ENCODE measurements around the gene TSPAN18.

The TSPAN18 gene

DNA sequence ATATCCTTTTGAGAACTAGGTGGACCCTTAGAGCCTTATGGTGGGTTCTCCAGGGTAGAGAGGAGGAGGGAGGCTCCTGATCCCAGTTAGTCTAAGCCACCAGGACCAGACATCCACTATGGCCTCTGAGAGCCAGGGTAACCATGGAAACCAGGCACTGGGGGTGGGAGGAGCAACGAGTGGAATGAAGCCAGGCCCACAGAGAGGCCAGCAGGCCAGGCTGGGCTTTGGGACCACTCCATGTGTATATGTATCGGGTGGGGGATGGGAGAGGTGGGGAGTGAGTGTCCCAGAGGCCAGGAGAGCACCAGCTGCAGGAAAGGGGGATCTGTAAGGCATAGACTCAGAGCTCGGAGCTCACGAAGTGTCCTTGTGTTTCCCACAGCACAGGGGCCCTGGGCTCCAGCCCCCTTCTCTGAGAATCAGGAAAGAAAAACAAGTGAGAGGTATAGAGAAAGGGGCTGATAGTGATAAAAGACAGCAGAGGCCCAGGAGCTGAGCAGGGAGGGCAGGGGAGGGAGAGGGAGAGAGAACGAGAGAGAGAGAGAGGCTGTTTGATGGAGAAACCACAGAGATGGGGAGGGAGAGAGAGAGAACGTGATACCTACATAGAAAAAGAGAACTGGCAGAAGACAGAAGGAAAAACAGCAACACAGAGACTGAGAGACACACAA, 15.5 kb upstream of the TSPAN18 start:
- DNase-seq (ENCODE audit: low read depth in 1 of 2, low spot score in 1 of 2), result no peak

DNA sequence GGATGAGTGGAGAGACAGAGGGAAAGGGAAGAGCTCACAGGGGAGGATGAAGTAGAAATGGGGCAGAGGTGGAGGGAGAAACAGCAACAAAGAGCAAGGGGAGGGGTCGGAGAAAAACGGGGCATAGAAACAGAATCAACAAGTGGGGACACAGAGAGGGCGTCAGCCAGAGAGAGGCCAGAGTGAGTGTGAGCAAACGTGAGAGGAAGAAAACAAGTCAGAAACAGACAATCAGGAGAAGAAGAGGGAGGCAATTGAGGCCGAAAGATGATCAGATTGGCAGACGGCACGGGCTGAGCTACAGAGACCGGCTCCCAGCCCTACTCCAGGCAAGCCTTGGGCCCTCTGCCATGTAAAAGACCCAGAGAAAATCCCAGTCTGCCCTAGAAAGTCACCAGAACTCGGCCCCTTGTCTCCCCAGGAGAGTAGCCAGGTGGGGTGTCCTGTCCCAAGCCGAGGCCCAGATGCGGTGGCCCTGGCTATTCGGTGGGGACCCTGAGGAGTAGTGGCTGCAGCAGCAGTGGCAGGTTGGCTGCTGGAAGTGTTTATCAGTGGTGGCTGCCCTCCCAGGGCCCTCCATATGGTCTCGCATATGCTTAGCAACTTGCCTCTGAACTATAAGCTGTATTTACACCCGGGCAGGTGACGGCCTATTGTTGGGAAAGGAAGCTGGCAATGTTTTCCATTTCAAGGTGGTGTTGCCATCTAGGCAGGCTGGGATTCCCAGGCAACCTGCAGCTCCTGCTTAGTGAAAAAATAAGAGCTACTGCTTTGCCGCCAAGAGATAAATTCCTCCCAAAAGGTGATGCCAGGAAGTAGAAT, 14.8 kb upstream of the TSPAN18 start:
- DNase-seq (ENCODE audit: low read depth in 1 of 2, low spot score in 1 of 2), result no peak

DNA sequence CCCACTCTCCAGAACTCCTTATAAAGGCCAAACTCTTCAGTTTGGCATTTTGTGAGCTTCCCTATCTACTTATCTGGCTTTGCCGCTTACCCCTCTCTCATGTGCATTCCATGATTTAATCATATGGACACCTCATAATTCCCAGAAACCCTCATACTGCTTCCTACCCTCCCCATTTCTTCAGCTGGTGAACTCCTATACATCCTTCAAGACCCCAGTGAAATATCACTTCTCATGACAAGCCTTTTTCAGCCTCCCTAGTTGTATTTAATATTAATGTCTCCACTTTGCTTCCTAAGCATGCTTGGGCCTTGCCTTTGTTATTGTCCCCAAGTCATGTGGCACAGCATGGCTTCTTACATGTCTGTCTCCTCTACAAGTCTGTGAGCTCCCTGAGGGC, 13.7 kb upstream of the TSPAN18 start:
- no peak for DNase-seq (ENCODE audit: low read depth in 1 of 2, low spot score in 1 of 2)

DNA sequence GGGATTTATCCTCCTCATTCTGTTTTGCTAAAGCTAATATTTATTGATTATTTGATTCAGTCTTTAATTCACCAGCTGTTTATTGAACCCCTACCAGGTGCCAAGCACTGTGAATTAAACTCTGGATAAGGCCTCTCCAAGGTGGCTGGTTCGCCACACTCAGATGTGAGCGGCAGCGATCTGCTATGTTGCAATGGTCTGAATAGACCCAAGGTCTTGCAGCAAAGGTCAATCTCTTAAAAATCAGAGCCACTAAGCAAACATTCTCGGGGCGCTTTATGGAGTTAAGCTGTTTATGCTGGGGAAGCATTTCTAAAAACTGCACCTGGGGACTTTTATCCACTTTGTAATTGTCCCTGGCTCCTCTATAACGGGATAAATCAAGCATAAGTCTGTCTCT, 10.5 kb upstream of the TSPAN18 start:
- no peak for DNase-seq (ENCODE audit: low read depth in 1 of 2, low spot score in 1 of 2)

DNA sequence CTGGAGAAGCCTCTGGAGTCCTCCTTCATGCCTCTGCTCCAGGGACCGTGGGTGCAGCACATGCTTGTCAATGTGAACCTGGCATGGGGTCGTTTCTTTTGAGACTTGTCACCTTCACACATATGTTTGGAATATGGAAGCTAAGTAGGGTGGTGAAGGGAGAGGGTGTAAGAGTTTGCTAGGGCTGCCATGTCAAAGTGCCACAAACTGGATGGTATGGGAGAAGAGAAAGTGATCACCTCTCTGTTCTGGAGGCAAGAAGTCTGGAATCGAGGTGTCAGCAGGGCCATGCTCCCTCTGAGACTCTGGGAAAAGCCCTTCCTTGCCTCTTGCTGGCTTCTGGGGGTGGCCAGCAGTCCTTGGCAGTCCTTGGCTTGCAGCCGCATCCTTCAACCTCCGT, 8.7 kb upstream of the TSPAN18 start:
- DNase-seq (ENCODE audit: low read depth in 1 of 2, low spot score in 1 of 2), result no peak

DNA sequence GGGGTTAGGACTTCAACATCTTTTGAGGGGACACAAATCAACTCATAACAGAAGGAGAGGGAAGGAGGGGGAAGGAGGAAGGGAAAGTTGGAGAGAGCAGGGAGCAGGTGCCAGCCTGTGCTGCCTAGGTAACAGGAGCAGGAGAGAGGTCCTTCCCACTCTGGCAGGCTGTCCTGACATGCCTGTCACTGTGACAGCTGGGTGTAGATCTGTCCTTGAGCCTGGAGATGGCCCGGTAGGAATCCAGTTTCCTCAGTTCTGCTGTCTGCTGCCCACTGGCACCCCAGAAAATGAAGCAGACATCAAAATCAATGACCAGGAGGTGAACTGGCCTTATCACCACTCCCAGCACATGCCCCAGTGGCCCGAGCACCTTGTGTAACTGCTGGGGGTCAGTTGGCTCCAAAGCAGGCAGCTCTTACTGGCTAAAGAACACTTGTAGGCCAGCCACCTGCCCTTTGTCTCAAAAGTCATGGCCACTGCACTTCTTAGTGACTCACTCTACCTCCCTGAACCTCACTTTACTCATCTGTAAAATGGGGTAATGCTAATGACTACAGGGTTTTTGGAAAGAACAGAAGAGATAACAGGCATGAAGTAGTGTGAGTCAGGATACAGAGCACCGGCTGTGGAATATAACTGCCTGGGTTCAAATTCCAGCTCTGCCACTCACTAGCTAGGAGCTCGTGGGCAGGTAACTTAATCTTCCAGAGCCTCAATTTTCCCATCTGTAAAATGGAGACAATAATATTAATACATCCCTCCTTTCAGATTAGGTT, 8.0 kb upstream of the TSPAN18 start:
- no peak for DNase-seq (ENCODE audit: low read depth in 1 of 2, low spot score in 1 of 2)

DNA sequence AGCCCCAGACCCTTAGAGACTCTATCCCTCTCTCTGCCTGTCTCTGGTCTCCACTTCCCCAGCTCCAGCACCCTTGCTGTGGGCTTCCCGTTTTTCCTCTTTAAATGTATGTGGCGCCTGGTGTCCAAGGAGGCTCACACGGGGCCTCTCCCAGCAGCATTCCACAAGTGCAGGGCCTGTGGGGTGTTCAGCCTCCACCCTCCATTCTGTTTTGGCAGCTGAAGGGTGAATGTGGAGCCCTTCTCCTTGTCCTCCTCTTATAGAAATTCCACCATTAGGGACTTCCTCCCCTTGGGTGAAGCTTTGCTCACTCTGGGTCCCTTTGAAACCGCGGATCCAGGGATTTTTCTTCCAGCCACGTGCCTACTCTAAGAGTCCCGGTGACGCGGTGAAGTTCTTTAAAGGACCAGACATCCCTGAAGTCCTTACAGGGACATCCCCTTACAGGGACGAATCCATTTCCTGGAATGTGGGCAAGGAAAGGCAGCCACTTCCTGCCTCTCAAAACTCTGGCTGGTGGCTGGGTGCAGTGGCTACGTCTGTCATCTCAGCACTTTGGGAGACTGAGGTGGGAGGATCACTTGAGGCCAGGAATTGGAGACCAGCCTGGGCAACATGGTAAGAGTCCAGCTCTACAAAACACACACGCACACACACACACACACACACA, 1.6 kb upstream of the TSPAN18 start:
- no peak for DNase-seq (ENCODE audit: low read depth in 1 of 2, low spot score in 1 of 2)

DNA sequence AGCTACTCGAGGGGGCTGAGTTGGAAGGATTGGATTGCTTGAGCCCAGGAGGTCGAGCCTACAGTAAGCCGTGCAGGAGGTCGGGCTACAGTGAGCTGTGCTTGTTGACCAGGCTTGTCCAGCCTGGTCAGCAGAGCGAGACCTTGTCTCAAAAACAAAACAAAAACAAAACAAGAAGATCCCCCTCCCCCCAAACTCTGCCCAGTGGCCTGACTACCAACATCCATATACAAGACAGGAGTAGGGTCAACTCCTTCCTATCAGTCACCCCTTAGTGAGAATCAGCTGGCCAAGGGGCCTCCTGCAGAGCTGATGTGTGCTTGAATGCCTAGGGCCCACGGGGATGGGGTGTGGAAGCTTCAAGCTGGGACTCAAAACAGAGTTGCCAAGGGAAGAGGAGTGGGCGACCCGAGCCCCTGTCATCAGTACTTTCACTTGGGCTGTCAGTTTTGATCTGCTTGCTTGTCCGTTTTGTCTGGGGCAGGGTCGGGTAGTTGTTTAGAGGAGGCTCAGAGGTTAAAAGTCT, 942 bp upstream of the TSPAN18 start:
- no peak for DNase-seq (ENCODE audit: low read depth in 1 of 2, low spot score in 1 of 2)

DNA sequence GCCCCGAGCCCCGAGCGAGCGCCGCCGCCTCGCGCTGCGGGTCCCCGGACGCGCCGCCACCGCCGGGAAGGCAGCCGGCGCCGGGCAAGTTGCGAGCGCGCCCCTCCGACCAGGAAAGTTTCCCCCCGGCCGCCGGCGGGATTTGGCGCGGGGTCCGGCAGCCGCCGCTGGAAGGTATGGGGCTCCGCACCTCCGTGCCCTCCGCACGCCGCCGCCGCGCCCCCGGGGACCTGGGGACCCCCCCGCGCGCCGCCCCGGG, 281 bp downstream of the TSPAN18 start:
- DNase-seq (ENCODE audit: low read depth in 1 of 2, low spot score in 1 of 2), result no peak

DNA sequence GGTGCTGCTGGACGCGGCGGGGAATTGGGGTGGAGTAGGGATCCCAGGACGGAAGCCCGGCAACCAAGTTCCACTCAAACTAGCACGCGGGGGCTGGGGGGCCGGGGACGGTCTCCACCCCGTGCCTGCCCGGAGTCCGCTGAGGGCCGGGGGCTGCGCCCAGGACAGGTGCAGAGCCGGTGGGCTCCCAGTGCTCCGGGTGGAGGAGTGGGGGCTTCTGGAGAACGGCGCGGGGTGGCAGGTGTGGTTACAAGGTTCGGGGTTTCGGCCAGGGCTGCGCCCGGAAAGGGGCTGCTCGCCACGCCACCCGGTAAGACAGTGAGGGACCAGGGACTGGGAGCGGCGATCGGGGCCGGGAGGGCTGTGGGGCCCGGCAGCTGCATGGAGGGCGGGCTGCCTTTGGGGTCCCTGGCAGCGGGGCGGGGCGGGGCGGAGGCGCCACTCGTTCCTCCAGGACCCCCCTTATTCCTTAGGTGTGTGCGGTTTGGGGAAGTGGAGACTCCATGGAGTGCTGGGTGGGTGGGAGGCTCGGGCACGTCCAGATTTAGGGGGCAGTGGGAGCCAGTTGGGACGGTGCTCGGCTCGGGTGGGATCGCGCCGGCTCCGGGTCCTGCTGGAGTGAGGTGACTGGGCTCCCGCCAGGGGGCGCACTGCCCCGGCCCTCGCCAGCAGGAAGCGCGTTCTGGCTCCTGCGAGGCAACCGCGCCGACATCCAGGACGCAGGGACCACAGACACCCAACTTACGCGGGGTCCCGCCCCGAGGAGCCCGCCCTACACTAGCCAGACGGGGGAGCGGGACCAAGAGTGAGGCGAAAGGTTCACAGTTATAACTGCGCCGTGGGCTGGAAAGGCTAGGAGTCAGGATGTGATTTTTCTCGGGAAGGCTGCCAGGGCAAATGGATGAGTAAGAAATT, 868 bp downstream of the TSPAN18 start:
- peak; percentile 63 to 70 for DNase-seq (ENCODE audit: low read depth in 1 of 2, low spot score in 1 of 2)

DNA sequence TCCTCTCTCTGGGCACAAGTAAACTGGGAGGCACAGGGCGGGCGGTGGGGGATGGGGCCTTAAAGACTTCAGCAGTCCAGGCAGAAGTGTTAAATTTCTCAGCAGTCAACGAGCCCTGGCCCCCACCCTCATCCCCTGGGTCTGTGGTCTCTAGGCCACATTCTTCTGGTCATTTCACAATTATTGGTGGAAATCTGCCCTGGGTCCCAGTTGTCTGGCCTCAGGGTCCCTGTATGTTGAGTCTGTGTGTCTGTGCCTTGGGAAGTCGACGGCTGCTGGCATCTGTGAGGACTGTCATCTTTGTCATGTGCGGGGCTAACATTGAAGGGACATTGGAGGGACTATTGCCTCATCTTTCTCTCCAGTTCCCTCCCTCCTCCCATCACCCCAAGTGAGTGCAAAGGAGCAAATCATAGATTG, 1.7 kb downstream of the TSPAN18 start:
- no peak for DNase-seq (ENCODE audit: low read depth in 1 of 2, low spot score in 1 of 2)

DNA sequence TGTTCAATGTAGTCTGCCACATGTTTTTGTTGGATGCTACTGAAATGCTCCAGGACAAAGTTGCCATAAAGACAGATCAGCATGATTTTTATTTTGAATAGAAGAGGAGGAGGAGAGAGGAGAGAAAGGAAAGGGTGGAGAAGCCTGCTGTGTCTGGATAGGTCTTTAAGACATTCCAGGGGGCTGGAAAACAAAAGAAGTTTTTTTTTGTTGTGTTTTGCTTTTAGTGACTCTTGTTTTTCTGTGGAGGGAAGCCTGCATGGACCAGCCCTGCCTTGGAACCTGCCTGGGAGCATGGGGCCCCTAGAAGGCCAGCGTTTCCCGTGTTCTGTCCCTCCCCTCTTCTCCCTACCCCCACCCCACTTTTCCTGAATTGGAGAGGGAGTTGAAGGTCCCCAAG, 2.3 kb downstream of the TSPAN18 start:
- no peak for DNase-seq (ENCODE audit: low read depth in 1 of 2, low spot score in 1 of 2)

DNA sequence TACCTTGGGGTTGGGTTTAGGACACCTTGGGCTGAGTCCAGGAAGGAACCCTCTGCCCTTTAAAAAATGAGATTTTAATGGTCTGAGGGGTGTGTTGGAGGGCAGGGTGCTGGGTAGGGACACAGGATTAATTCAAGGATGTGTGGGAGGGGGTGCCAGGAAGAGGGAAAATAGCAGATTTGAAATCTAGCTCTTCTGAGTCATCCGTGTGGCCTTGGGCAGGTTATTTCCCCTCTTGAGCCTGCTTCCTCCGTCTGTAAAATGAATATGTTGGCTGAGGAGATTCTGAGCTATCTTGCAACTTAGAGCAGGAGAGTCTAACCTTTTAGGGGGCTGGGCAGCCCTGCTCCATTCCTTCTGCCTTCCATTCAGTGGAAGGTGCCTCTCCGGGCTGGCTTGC, 3.0 kb downstream of the TSPAN18 start:
- no peak for DNase-seq (ENCODE audit: low read depth in 1 of 2, low spot score in 1 of 2)

DNA sequence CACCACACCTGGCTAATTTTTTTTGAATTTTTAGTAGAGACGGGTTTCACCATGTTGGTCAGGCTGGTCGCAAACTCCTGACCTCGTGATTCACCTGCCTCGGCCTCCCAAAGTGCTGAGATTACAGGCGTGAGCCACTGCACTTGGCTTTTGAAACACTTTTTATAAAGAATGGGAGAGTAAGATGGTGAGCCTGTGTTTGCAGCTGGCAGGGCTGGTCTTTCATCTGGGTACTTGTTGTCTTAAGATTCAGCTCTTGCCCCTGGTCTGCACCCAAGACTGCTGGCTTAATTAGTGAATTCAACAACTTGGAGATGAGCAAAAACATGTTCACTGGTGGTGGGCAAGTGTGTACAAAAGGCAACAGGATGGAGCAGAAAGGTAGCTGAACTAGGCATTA, 4.0 kb downstream of the TSPAN18 start:
- no peak for DNase-seq (ENCODE audit: low read depth in 1 of 2, low spot score in 1 of 2)

DNA sequence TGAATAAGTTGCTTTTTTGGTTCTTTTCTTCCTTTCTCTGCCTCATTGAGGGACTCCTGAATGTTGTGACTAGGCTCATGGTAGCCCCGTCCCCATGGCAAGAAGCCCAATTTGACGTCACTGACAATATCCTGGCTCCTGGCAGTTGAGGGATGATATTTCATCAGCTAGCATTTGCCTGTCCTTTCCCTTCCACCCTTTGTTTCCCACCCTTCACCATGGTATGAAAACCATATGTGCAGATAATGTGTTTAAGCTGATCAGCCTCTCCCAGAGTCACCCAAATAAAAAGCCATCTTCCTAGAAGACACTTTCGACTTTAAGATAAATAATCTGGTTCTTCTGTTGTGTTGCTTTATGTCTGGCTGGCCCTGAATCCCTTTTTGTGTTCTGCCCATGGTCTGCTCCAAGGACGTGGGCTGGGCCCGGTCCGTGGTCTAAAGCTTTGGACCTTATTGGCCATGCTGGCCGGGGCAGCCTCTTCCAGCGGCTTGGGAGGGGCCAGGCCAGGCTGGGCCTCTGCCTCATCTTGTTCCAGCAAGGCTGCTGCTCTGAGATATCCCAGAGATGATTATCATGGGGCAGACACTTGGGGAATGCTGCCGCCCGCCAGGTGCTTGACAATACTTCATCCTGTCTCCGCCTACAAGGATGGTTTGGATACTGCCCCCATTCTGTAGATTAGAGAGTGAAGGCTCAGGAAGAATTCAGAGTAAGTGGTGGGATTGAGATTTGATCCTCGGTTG, 5.1 kb downstream of the TSPAN18 start:
- no peak for DNase-seq (ENCODE audit: low read depth in 1 of 2, low spot score in 1 of 2)

DNA sequence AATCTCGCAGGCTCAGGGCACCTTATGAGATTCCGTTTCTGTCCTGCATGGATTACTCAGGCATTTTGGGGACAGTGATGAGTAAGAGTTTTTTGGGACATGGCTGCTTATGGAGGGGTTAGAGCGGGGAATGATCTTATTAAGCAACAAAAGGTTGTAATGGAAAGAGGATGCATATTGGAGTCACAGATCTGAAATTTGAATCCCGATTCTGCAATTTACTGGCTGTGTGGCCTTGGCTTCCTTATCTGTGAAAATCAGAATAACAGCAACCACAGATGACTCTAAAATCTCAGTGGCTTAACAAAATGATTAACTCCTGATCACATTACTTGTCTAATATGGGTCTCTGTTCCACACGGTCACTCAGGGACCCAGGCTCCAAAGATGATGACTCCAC, 5.8 kb downstream of the TSPAN18 start:
- no peak for DNase-seq (ENCODE audit: low read depth in 1 of 2, low spot score in 1 of 2)

DNA sequence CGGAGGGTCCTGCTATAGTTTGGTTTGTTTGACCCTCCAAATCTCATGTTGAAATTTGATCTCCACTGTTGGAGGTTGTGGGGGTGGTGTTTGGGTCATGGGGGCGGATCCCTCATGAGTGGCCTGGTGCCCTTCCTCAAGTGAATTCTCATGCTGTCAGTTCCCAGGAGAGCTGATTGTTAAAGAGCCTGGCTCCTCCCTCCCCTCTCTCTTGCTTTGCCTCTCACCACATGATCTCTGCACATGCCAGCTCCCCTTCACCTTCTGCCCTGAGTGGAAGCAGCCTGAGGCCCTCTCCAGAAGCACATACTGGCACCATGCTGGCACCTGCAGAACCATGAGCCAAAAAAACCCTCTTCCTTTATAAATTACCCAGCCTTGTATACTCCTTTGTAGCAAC, 7.1 kb downstream of the TSPAN18 start:
- no peak for DNase-seq (ENCODE audit: low read depth in 1 of 2, low spot score in 1 of 2)

DNA sequence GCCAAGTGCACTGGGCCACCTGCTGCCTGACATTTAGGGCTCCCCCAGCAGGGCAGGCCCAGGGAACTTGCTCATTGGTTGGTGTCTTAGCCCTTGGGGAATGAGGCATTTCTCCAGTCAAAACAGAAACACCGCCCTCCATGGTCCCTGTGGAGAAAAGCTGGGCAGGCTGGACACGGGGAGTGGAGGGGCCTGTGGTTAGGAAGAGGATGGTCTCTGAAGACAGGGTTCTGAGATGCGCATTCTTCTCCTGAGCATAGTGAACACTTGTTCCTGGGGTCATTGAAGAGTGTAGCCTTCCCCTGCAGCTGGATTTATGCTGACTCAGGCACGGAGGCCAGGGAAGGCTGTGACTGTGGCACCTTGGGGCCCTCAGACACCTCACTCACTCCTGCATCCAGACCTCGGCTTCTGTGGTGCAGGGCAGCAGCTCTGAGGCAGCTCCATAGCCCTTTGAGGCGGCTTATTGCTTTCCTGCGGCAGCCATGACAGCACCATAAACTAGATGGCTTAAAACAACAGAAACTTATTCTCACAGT, 8.2 kb downstream of the TSPAN18 start:
- no peak for DNase-seq (ENCODE audit: low read depth in 1 of 2, low spot score in 1 of 2)

DNA sequence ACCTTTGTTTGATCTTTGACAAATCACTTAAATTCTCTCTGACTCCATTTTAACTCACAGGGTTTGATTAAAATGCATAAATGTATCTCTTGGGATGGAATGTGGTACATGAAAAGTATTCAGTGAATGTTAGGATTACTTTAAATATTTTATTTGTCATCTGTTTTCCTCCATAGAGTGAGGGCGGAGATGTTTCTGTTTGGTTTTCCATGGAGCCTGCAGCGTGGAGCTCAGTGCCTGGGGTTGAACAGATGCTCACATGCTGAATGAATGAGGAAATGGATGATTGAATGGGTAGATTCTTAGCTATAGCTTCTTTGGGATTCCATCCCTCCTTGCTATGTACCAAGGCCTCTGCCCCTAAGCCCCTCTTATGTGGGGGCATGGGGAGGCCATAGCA, 10.0 kb downstream of the TSPAN18 start:
- no peak for DNase-seq (ENCODE audit: low read depth in 1 of 2, low spot score in 1 of 2)
